22Rv1 (cell line): ENCODE results near the gene FNBP1.

Source experiments
- CTCF ChIP-seq: fragments of 450-650 bp; IDR thresholded peaks from 2 replicates; pipeline ENCODE4 v1.5.1; 2017; ENCODE audit warnings: mild to moderate bottlenecking
- ZFX ChIP-seq: fragments of 450-650 bp; IDR thresholded peaks from 2 replicates; pipeline ENCODE4 v1.6.1; 2017; ENCODE audit warnings: antibody characterized with exemption, borderline replicate concordance

GRCh38 chr9:129852579-129852978 lies 190.4 kb downstream of the FNBP1 start:
- TF ChIP-seq CTCF = no peak
- TF ChIP-seq ZFX = no peak
